Suprapubic skin (tissue), 3 donors: Measurements from ENCODE around the gene CHMP4A.

ENCODE experiments used
- CTCF ChIP-seq, 2 donors: fragments of 200-600 bp in 1 of 2; fragments of 450-650 bp in 1 of 2; sonication (generic) in 1 of 2; IDR thresholded peaks; one replicate each; pipeline ENCODE4 v1.5.1; 2016 to 2019; ENCODE audit warnings: antibody characterized with exemption in 2 of 2, mild to moderate bottlenecking in 1 of 2, moderate library complexity in 1 of 2
- EP300 ChIP-seq: sonication (generic); formaldehyde crosslinking; IDR thresholded peaks from one replicate; pipeline ENCODE4 v1.6.1; 2017; ENCODE audit warnings: antibody characterized with exemption

GRCh38 chr14:24165785-24166184 lies 47.5 kb downstream of the CHMP4A start:
- TF ChIP-seq EP300 (no peak), CTCF (IDR thresholded peaks at IDR 0.05) (no peak)
